ENCODE measurements around the gene MAP4.

- TF ChIP-seq CTCF (IDR thresholded peaks at IDR 0.05) (no peak), POLR2A (IDR thresholded peaks at IDR 0.05) (no peak)
These were observed 177.7 kb downstream of the MAP4 start for GRCh38 chr3:47838503-47838902.

All from body of pancreas (tissue), 4 donors.